A673 (cell line): Measurements from ENCODE around the gene CDK5RAP2.

Experiments
- CTCF ChIP-seq: fragments of 300-800, 200-600 bp; sonication (generic); conservative IDR thresholded peaks from 2 replicates; pipeline ENCODE4 v1.5.1; 2017; ENCODE audit warnings: low read depth, mild to moderate bottlenecking, antibody characterized with exemption, low read length, moderate library complexity, mixed read lengths
- EZH2 ChIP-seq: fragments of 200-600 bp; sonication (generic); IDR thresholded peaks from 2 replicates; pipeline ENCODE4 v1.6.1; 2017; ENCODE audit warnings: borderline replicate concordance, low read depth, mild to moderate bottlenecking, mixed read lengths, antibody characterized with exemption, low read length; ENCODE audit not compliant: poor library complexity, severe bottlenecking

- TF ChIP-seq EZH2 (no peak), CTCF (no peak)
Observed at GRCh38 chr9:120557205-120557604, 22.8 kb downstream of the CDK5RAP2 start.
